ENCODE data around the gene ELL2.

DNA sequence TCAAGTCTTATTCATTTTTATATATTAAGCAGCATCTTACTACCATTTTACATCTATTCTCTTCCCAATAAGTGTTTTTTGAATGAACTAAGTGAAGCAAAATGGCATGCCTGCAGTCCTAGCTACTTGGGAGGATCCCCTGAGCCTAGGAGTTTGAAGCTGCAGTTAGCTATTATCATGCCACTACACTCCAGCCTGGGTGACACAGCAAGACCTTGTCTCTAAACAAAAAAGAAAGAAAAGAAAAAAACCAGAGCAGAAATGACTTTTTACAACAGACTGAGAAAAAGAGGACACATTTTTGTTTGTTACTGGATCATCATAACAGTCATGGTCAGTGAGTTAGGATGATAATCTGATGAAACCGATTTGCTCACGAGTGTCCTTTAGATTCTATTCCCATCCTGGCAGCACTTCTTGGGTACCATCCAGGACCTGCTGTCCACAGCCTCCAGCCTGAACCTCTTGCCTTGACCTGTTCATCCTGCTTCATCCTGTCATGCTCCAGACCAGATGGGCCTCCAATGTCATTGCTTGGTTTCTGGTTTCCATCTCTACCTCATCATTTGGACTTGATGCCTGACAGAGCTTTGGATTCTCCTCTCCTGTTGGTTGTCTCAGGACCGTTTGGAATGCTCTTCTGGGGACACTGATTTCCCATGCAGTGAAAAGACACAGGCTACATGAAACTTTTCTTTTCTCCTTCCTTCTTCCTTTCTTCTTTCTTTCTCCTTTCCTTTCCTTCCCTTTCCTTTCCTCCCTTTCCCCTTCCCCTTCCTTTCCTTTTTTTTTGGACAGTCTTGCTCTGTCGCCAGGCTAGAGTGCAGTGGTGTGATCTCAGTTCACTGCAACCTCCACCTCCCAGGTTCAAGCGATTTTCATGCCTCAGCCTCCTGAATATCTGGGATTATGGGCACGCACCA, 89.0 kb downstream of the ELL2 start:
- TF ChIP-seq, protein P1, sequence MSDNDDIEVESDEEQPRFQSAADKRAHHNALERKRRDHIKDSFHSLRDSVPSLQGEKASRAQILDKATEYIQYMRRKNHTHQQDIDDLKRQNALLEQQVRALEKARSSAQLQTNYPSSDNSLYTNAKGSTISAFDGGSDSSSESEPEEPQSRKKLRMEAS (IDR thresholded peaks at IDR 0.05; ENCODE audit: low read depth, low read length) = no peak
- TF ChIP-seq, protein P2, sequence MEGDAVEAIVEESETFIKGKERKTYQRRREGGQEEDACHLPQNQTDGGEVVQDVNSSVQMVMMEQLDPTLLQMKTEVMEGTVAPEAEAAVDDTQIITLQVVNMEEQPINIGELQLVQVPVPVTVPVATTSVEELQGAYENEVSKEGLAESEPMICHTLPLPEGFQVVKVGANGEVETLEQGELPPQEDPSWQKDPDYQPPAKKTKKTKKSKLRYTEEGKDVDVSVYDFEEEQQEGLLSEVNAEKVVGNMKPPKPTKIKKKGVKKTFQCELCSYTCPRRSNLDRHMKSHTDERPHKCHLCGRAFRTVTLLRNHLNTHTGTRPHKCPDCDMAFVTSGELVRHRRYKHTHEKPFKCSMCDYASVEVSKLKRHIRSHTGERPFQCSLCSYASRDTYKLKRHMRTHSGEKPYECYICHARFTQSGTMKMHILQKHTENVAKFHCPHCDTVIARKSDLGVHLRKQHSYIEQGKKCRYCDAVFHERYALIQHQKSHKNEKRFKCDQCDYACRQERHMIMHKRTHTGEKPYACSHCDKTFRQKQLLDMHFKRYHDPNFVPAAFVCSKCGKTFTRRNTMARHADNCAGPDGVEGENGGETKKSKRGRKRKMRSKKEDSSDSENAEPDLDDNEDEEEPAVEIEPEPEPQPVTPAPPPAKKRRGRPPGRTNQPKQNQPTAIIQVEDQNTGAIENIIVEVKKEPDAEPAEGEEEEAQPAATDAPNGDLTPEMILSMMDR (IDR thresholded peaks at IDR 0.05; ENCODE audit: low read depth, low read length) = no peak
- TF ChIP-seq POLR2A (IDR thresholded peaks at IDR 0.05; ENCODE audit: extremely low read depth, insufficient read length) = no peak

Measured in NB4 (cell line).